ENCODE results near the gene TPBG.

TPBG gene, protein sequence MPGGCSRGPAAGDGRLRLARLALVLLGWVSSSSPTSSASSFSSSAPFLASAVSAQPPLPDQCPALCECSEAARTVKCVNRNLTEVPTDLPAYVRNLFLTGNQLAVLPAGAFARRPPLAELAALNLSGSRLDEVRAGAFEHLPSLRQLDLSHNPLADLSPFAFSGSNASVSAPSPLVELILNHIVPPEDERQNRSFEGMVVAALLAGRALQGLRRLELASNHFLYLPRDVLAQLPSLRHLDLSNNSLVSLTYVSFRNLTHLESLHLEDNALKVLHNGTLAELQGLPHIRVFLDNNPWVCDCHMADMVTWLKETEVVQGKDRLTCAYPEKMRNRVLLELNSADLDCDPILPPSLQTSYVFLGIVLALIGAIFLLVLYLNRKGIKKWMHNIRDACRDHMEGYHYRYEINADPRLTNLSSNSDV

DNA sequence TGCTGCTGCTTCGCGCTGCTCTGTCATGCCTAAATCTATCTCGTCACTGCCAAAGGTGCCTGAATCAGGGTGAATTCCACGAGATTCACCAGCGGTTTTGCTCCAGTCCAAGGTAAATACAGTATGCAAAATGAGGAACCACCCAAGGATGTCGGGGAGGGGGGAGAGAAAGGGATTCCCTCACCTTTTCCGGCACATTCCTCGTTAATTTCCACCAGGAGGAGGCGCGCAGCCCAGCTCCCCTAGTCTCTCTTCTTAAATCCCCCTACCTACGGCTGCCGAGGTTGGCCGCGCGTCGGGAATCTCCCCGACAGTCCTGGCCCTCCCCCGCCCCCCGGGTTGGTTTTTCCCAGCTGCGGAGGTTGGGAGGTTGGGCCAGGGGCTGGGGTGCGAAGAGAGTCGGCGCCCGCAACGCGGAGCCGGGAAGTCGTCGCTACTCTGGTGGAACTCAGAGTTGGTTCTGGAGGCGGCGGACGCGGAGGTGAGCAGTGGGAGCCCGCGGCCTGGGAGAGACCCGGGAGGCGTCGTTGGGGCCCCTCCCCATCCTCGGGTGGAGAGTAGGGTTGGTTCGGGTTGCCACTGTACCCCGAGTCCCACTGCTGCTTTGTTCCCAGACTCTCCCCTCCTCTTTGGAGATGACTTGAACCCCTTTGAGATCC lies at the start of gene TPBG:
Gene TPBG, plus strand, starts transcription at position 390 of the 659 bp plus-strand sequence. CDS start 1,145 bp downstream, outside the sequence.
- H3K36me3 Mint-ChIP-seq (ENCODE audit: low read depth) = no peaks in the 10 kb centered on the region
- peaks cover 64% of the 10 kb centered on the region for H3K27me3 Mint-ChIP-seq (ENCODE audit: low read depth)
- H3K27ac Mint-ChIP-seq = no peak within 1 kb of the TSS
- peak within 1 kb of the TSS; percentile 75 for H3K4me3 Mint-ChIP-seq
- H3K4me1 Mint-ChIP-seq (ENCODE audit: low read depth) = peaks cover 11% of the 10 kb centered on the region
- no peaks in the 10 kb centered on the region for H3K9me3 Mint-ChIP-seq

DNA sequence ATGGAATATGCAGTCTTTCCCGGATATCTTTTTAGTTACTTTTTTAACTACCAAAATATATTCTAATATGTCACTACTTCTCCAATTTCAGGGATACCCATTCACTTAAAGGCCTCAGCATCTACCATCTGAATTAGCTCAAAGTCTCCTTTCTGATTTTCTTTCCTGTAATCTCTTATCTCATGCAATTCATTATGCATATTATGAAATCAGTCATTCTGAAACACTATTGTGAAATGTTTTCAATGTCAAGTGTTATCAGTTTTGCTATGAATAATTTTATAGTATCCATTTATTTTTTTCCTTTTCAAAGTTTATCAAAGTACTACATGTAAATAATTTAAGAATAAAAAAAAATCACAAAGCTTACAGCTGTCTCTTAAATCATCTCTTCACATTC lies 41.2 kb upstream of the TPBG start:
- Mint-ChIP-seq H3K36me3 (ENCODE audit: low read depth) (no peaks in the 10 kb centered on the region), H3K4me3 (no peak overlapping the region), H3K27ac (no peak overlapping the region), H3K27me3 (ENCODE audit: low read depth) (no peaks in the 10 kb centered on the region), H3K9me3 (no peaks in the 10 kb centered on the region), H3K4me1 (ENCODE audit: low read depth) (no peaks in the 10 kb centered on the region)

DNA sequence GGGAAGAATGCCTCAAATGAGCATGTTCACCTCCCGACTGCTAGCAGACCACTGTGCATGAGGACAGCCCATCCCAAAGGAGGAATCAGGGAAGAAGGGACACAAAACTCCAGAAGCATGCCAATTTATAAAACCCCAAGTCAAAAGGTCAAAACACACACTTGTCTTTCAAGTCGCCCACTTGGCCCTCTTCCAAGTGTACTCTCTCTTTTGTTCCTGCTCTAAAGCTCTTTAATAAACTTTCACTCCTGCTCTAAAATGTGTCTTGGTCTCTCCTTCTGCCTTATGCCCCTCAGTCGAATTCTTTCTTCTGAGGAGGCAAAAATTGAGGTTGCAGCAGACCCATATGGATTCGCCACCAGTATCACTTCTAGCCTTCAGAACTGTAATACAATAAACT lies 33.9 kb upstream of the TPBG start:
- Mint-ChIP-seq H3K27ac (no peak overlapping the region), H3K36me3 (ENCODE audit: low read depth) (no peaks in the 10 kb centered on the region)

DNA sequence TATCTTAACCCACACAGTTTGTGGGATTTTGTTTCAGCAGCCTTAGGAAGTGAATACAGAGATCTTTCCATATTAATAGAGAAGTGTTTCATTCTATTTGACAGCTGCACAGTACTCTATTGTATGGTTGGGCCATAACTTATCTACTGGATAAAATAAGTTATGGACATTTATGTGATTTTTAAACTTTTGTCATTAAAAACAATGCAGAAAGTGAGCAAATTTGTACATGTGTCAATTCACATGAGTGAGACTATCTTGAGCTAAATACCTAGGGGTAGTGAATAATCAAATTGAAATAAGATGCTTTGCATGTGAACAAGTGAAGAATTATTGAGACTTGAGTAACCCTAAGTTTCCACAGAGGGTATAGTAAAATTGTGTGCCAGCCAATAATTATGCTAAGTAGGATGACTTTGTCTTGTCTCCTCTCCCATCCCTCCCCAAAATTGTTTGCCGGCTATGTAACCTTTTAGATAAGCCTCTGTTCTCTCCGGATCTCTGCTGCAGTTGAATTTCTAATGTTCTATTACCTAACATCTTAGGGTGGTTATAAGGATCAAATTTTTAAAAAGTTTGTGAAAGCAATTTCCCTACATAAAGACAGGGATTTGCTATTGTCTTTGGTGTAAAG lies 33.3 kb upstream of the TPBG start:
- Mint-ChIP-seq H3K4me3 (no peak overlapping the region), H3K36me3 (ENCODE audit: low read depth) (no peaks in the 10 kb centered on the region), H3K27ac (no peak overlapping the region), H3K4me1 (ENCODE audit: low read depth) (no peaks in the 10 kb centered on the region), H3K9me3 (no peaks in the 10 kb centered on the region), H3K27me3 (ENCODE audit: low read depth) (no peaks in the 10 kb centered on the region)

More for the DNA sequence above, 33.9 kb upstream of the TPBG start:
- Mint-ChIP-seq H3K27me3 (ENCODE audit: low read depth) (no peaks in the 10 kb centered on the region), H3K9me3 (no peaks in the 10 kb centered on the region), H3K4me1 (ENCODE audit: low read depth) (no peaks in the 10 kb centered on the region), H3K4me3 (no peak overlapping the region)

DNA sequence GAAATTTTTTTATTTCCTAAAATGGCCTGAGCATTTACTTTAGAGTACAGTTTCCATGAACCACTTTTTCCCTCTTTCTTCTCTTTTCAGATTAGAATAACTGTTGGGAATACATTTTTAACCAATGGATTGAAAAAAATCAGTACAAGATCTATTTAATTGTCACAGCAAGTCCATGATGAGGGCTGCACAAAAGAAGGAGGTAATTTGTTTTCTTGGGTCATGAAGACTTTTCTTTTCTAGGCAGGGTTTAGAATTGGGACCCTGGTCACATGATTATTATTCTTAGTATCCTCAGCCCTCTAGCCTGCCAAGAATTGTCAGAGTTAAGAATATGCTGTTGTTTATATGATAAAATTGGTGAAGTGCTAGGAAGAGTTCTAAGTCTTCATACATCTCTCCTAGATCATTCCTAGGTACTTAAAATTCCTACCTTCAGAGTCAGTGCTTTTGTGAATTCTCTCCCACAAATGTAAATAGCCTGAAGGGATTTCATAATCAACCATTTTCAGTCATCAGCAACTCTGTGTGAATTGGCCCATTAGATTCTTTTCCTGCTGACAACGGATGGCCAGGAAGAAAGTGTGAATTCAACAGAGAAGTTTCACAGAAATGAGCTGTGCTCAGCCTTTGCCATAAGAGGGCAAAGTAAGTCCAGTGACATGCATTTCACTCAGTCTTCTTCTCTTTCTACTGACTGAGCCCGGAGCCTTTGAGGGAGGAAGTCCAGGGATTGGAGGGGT lies 32.4 kb upstream of the TPBG start:
- H3K27ac Mint-ChIP-seq = no peak overlapping the region
- no peaks in the 10 kb centered on the region for H3K27me3 Mint-ChIP-seq (ENCODE audit: low read depth)
- H3K9me3 Mint-ChIP-seq = no peaks in the 10 kb centered on the region
- H3K4me3 Mint-ChIP-seq = no peak overlapping the region
- H3K36me3 Mint-ChIP-seq (ENCODE audit: low read depth) = no peaks in the 10 kb centered on the region
- no peaks in the 10 kb centered on the region for H3K4me1 Mint-ChIP-seq (ENCODE audit: low read depth)

GRCh38 chr6:82333781-82334180 lies 29.8 kb upstream of the TPBG start:
- H3K4me3 Mint-ChIP-seq = no peak overlapping the region
- H3K9me3 Mint-ChIP-seq = no peaks in the 10 kb centered on the region
- H3K4me1 Mint-ChIP-seq (ENCODE audit: low read depth) = no peaks in the 10 kb centered on the region
- H3K27me3 Mint-ChIP-seq (ENCODE audit: low read depth) = no peaks in the 10 kb centered on the region
- no peak overlapping the region for H3K27ac Mint-ChIP-seq
- H3K36me3 Mint-ChIP-seq (ENCODE audit: low read depth) = no peaks in the 10 kb centered on the region

DNA sequence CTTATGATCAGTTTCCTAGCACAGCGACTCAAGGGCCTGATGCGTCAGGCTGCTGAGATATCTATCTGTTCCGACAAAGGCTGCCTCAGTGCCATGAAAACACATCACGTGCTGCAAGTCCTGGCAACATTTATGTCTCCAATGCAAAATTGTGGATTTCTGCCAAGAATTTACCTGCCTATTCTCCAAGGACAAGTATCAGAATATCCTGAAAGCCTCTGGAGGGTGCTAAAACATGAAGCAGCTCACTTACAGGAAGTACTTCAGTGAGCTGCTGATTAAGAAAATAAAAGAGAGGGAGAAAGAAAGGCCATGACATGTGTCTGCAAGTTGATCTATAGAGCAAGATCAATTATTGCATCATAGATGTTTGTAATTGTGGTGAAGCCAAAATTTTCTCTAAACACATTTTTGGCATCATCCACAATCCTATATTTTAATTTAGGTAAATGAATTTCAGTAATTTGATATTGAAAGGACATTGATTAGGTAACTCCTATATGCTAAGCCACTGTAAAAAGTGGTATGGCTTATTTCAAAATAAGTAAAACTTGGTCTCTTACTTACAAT lies 25.8 kb upstream of the TPBG start:
- no peaks in the 10 kb centered on the region for H3K27me3 Mint-ChIP-seq (ENCODE audit: low read depth)
- no peak overlapping the region for H3K4me3 Mint-ChIP-seq

DNA sequence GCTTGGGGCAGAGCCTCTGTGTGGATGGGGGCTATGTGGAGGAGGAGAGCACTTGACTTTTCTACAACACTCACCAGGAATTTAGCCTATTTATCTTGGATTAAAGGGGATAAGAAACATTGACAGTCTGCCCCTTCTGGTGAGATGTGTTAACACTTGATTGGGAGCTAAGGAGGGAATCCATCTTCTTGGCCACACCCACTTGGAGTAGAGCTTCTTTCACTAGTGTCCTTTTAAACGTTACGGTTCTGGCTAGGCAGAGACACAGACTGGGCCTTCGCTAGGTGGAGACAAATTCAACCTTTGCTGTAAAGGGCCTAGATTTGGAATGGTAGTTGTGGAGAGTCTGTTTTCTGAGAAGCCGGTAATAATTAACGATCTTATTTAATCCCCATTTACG lies 15.5 kb upstream of the TPBG start:
- H3K4me3 Mint-ChIP-seq = no peak overlapping the region
- no peaks in the 10 kb centered on the region for H3K9me3 Mint-ChIP-seq
- H3K36me3 Mint-ChIP-seq (ENCODE audit: low read depth) = no peaks in the 10 kb centered on the region
- peaks cover 3% of the 10 kb centered on the region for H3K27me3 Mint-ChIP-seq (ENCODE audit: low read depth)
- no peaks in the 10 kb centered on the region for H3K4me1 Mint-ChIP-seq (ENCODE audit: low read depth)
- H3K27ac Mint-ChIP-seq = no peak overlapping the region

More for the DNA sequence above, 25.8 kb upstream of the TPBG start:
- Mint-ChIP-seq H3K36me3 (ENCODE audit: low read depth) (no peaks in the 10 kb centered on the region), H3K27ac (no peak overlapping the region), H3K9me3 (peaks cover 7% of the 10 kb centered on the region), H3K4me1 (ENCODE audit: low read depth) (no peaks in the 10 kb centered on the region)

- H3K4me1 Mint-ChIP-seq (ENCODE audit: low read depth) = no peaks in the 10 kb centered on the region
- no peaks in the 10 kb centered on the region for H3K36me3 Mint-ChIP-seq (ENCODE audit: low read depth)
- no peaks in the 10 kb centered on the region for H3K9me3 Mint-ChIP-seq
- peaks cover 9% of the 10 kb centered on the region for H3K27me3 Mint-ChIP-seq (ENCODE audit: low read depth)
- H3K27ac Mint-ChIP-seq = no peak overlapping the region
- no peak overlapping the region for H3K4me3 Mint-ChIP-seq
Measured at GRCh38 chr6:82353848-82354247, 9.8 kb upstream of the TPBG start.

DNA sequence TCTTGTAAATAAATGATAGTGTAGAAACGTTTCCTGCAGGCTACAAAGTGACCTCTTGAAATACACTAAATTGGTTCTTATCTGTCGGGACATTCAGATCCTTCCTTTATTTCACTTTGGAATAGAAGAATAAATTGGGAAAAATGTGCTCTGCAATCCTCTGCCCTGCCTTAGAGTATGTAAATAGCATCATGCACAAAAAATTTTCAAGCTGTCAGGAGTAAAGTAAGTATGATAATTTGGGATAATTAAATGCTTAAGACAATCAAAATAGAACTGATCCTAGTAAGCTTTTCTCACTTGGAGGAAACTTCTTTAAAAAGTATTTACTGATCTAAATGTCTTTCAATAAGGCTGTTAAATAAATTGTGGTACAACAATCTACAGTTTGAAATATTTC lies 3.1 kb upstream of the TPBG start:
- Mint-ChIP-seq H3K4me1 (ENCODE audit: low read depth) (peaks cover 9% of the 10 kb centered on the region), H3K27me3 (ENCODE audit: low read depth) (peaks cover 55% of the 10 kb centered on the region), H3K27ac (no peak overlapping the region)

GRCh38 chr6:82361631-82362030 lies 2.0 kb upstream of the TPBG start:
- H3K4me1 Mint-ChIP-seq (ENCODE audit: low read depth) = peaks cover 11% of the 10 kb centered on the region
- no peaks in the 10 kb centered on the region for H3K36me3 Mint-ChIP-seq (ENCODE audit: low read depth)
- no peaks in the 10 kb centered on the region for H3K9me3 Mint-ChIP-seq
- H3K27me3 Mint-ChIP-seq (ENCODE audit: low read depth) = peaks cover 66% of the 10 kb centered on the region
- no peak overlapping the region for H3K27ac Mint-ChIP-seq
- no peak overlapping the region for H3K4me3 Mint-ChIP-seq

More for the DNA sequence above, 3.1 kb upstream of the TPBG start:
- Mint-ChIP-seq H3K36me3 (ENCODE audit: low read depth) (no peaks in the 10 kb centered on the region), H3K9me3 (no peaks in the 10 kb centered on the region), H3K4me3 (no peak overlapping the region)

GRCh38 chr6:82362144-82362543 lies 1.5 kb upstream of the TPBG start:
- H3K27me3 Mint-ChIP-seq (ENCODE audit: low read depth) = peaks cover 69% of the 10 kb centered on the region
- no peaks in the 10 kb centered on the region for H3K36me3 Mint-ChIP-seq (ENCODE audit: low read depth)
- peaks cover 11% of the 10 kb centered on the region for H3K4me1 Mint-ChIP-seq (ENCODE audit: low read depth)
- H3K4me3 Mint-ChIP-seq = no peak overlapping the region
- no peak overlapping the region for H3K27ac Mint-ChIP-seq
- no peaks in the 10 kb centered on the region for H3K9me3 Mint-ChIP-seq

GRCh38 chr6:82362878-82363427 lies 664 bp upstream of the TPBG start:
- Mint-ChIP-seq H3K27me3 (ENCODE audit: low read depth) (peaks cover 68% of the 10 kb centered on the region), H3K4me1 (ENCODE audit: low read depth) (peaks cover 11% of the 10 kb centered on the region), H3K36me3 (ENCODE audit: low read depth) (no peaks in the 10 kb centered on the region), H3K4me3 (peak overlapping the region; percentile 21), H3K27ac (no peak overlapping the region), H3K9me3 (no peaks in the 10 kb centered on the region)

Measured in T-helper 1 cell treated with Interleukin-12 subunit alpha and Interleukin-12 subunit beta and Interleukin-4 antibody, amounts not matched to agents 30 μg/mL and 1 μg/mL, for 36 hours (primary cell).